Heart left ventricle (tissue), 13 donors: ENCODE measurements around the gene ZNF266.

Experiments
- POLR2A ChIP-seq, 2 donors: fragments of 450-650 bp; IDR thresholded peaks; one replicate each; pipeline ENCODE4 v1.6.1; 2017; ENCODE audit warnings: antibody characterized with exemption in 2 of 2, mild to moderate bottlenecking in 2 of 2, moderate library complexity in 2 of 2
- TF ChIP-seq, protein P1 (sequence below), 12 donors: fragments of 200-600 bp; sonication (generic) in 4 of 12; IDR thresholded peaks; one replicate each; pipeline versions ENCODE4 v1.5.0 to v1.8.0; 2018 to 2022; ENCODE audit warnings: antibody characterized with exemption in 12 of 12, mild to moderate bottlenecking in 5 of 12
- donor health status: ischemic (EF 13 %, LVEDD 7.1; RV severe dilation, severe dysfunction).
- donor health status: DM: no; HTN: yes; CAD: no.
- donor health status: DM: no; HTN: no; CAD: no.
- donor health status: ischemic (EF 25% LVEDD 6.9; RV normal size, moderate dysfunction).
- donor health status: ischemic (EF 25% LVEDD 5.7; RV mildly dilated, moderate dysfunction).
- donor health status: ischemic (EF 35%, LVEDD 5.7; RV mildly dilated, moderate dysfunction).
- donor health status: nonischemic (EF 11% LVEDD 7.7; RV severe dilation, severe dysfunction).
- donor health status: DM: yes; HTN: yes; CAD: no.
- donor health status: PGD.
- donor health status: ischemic (EF 29% LVEDD 5.4; RV normal size, mild dysfunction).
- donor health status: nonischemic (EF 23%, LVEDD 6.1; RV moderate dilation, normal function).

DNA sequence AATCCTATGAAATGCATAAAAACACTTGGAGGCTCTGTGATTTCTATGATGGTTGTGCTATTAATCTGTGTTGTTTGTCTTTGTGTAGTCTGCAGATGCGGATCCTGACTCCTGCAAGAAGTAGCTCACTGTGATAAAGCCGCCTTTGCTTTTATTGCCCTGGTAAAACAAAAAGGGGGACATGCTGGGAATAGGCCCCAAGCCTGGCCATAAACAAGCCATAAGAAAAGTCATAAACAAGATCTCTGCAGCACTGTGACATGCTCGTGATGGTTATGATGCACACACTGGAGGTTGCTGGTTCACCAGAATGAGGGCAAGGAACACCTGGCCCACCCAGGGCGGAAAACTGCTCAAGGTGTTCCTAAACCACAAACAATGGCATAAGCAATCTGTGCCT lies 26.6 kb upstream of the ZNF266 start:
- TF ChIP-seq, protein P1, sequence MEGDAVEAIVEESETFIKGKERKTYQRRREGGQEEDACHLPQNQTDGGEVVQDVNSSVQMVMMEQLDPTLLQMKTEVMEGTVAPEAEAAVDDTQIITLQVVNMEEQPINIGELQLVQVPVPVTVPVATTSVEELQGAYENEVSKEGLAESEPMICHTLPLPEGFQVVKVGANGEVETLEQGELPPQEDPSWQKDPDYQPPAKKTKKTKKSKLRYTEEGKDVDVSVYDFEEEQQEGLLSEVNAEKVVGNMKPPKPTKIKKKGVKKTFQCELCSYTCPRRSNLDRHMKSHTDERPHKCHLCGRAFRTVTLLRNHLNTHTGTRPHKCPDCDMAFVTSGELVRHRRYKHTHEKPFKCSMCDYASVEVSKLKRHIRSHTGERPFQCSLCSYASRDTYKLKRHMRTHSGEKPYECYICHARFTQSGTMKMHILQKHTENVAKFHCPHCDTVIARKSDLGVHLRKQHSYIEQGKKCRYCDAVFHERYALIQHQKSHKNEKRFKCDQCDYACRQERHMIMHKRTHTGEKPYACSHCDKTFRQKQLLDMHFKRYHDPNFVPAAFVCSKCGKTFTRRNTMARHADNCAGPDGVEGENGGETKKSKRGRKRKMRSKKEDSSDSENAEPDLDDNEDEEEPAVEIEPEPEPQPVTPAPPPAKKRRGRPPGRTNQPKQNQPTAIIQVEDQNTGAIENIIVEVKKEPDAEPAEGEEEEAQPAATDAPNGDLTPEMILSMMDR (IDR thresholded peaks at IDR 0.05) = no peak
- no peak for TF ChIP-seq POLR2A (IDR thresholded peaks at IDR 0.05)
